GM12891 (cell line): Measurements from ENCODE around the gene ENTPD1.
"Not testable (repeated sequence)": the region's sequence is repeated elsewhere in the genome, so short reads cannot be mapped to it uniquely, and the experiment has no call there.

Experiments
- DNase-seq: peaks from one replicate; pipeline ENCODE4 v3.0.0; 2011; ENCODE audit warnings: low spot score; ENCODE audit not compliant: insufficient read length
- FAIRE-seq: peaks from 2 replicates; lab custom pipeline; 2011; peaks lifted over from hg19 to GRCh38; lab: Jason Lieb, UNC
- PAX5 ChIP-seq: IDR thresholded peaks from 2 replicates; pipeline ENCODE4 v1.6.1; 2011; ENCODE audit warnings: low read length, moderate library complexity, mild to moderate bottlenecking; ENCODE audit not compliant: insufficient read depth, severe bottlenecking
- POLR2A ChIP-seq: IDR thresholded peaks from 2 replicates; pipeline ENCODE4 v1.6.1; 2011; ENCODE audit warnings: low read depth, low read length, control low read depth
- POLR2AphosphoS5 ChIP-seq: IDR thresholded peaks from 2 replicates; pipeline ENCODE4 v1.6.1; 2011; ENCODE audit warnings: low read depth, low read length, control low read depth
- POU2F2 ChIP-seq: IDR thresholded peaks from 2 replicates; pipeline ENCODE4 v1.6.1; 2011; ENCODE audit warnings: low read depth, mild to moderate bottlenecking, control low read depth, low read length, moderate library complexity
- SPI1 ChIP-seq: IDR thresholded peaks from 2 replicates; pipeline ENCODE4 v1.6.1; 2011; ENCODE audit warnings: low read depth, low read length, control low read depth
- TAF1 ChIP-seq: IDR thresholded peaks from 2 replicates; pipeline ENCODE4 v1.6.1; 2011; ENCODE audit warnings: low read depth, low read length, control low read depth

The ENTPD1 gene

GRCh38 chr10:95860166-95860940 lies 104.4 kb downstream of the ENTPD1 start:
- FAIRE-seq (no peak), DNase-seq (no peak)
- TF ChIP-seq POLR2A, result no peak
- no peak for TF ChIP-seq TAF1
- no peak for TF ChIP-seq SPI1
- no peak for TF ChIP-seq PAX5
- no peak for TF ChIP-seq POU2F2
- TF ChIP-seq POLR2AphosphoS5, result no peak

GRCh38 chr10:95861386-95861785 lies 105.4 kb downstream of the ENTPD1 start:
- FAIRE-seq (no peak), DNase-seq (no peak)
- TF ChIP-seq TAF1 (no peak), POLR2A (no peak), SPI1 (no peak), PAX5 (no peak), POU2F2 (no peak), POLR2AphosphoS5 (no peak)

GRCh38 chr10:95864906-95865813 lies 109.2 kb downstream of the ENTPD1 start:
- DNase-seq (peak; percentile 24), FAIRE-seq (peak; percentile 81)
- TF ChIP-seq TAF1, result no peak
- no peak for TF ChIP-seq SPI1
- peak; percentile 22; the same call in 1 of the 2 replicates for TF ChIP-seq POU2F2
- peak; percentile 42; the same call in 1 of the 2 replicates for TF ChIP-seq POLR2AphosphoS5
- peak; percentile 58; the same call in 1 of the 2 replicates for TF ChIP-seq POLR2A
- peak; percentile 82 for TF ChIP-seq PAX5

- FAIRE-seq, result no peak
Observed at GRCh38 chr10:95865814-95866466, 110.0 kb downstream of the ENTPD1 start.

GRCh38 chr10:95866467-95866842 lies 110.5 kb downstream of the ENTPD1 start:
- FAIRE-seq (no peak), DNase-seq (no peak)
- no peak for TF ChIP-seq SPI1
- TF ChIP-seq POLR2A, result no peak
- TF ChIP-seq POLR2AphosphoS5, result no peak
- TF ChIP-seq TAF1, result no peak
- TF ChIP-seq POU2F2, result no peak
- no peak for TF ChIP-seq PAX5

More at GRCh38 chr10:95865814-95866466, 110.0 kb downstream of the ENTPD1 start:
- DNase-seq, result no peak
- TF ChIP-seq SPI1 (no peak), PAX5 (no peak), POLR2AphosphoS5 (no peak), TAF1 (no peak), POU2F2 (no peak), POLR2A (no peak; the same call in 1 of the 2 replicates)

GRCh38 chr10:95867866-95868265 lies 111.9 kb downstream of the ENTPD1 start:
- FAIRE-seq, result no peak
- no peak for TF ChIP-seq SPI1
- TF ChIP-seq TAF1, result no peak
- TF ChIP-seq POLR2A, result no peak
- TF ChIP-seq POU2F2, result no peak
- no peak; the same call in 1 of the 2 replicates for TF ChIP-seq POLR2AphosphoS5
- TF ChIP-seq PAX5, result no peak
- DNase-seq, result no peak

GRCh38 chr10:95872158-95872711 lies 116.3 kb downstream of the ENTPD1 start:
- TF ChIP-seq POLR2A (peak; percentile 23; the same call in 1 of the 2 replicates), POU2F2 (no peak), SPI1 (no peak), PAX5 (no peak), POLR2AphosphoS5 (peak; percentile 52; the same call in 1 of the 2 replicates), TAF1 (no peak)
- DNase-seq (no peak), FAIRE-seq (peak; percentile 43)

- FAIRE-seq (no peak), DNase-seq (no peak)
- no peak for TF ChIP-seq PAX5
- peak; percentile 48; the same call in 1 of the 2 replicates for TF ChIP-seq POLR2AphosphoS5
- TF ChIP-seq POLR2A, result peak; percentile 17; the same call in 1 of the 2 replicates
Observed at GRCh38 chr10:95873139-95873538, 117.2 kb downstream of the ENTPD1 start.

GRCh38 chr10:95873651-95874050 lies 117.7 kb downstream of the ENTPD1 start:
- peak; percentile 26 for FAIRE-seq
- TF ChIP-seq POLR2A, result no peak
- TF ChIP-seq POLR2AphosphoS5, result no peak
- no peak for TF ChIP-seq POU2F2
- TF ChIP-seq TAF1, result no peak
- no peak for TF ChIP-seq PAX5
- TF ChIP-seq SPI1, result no peak

GRCh38 chr10:95874783-95875182 lies 118.8 kb downstream of the ENTPD1 start:
- not testable (repeated sequence) for DNase-seq, FAIRE-seq

More at GRCh38 chr10:95873651-95874050, 117.7 kb downstream of the ENTPD1 start:
- no peak for DNase-seq
